Activated CD8-positive, alpha-beta memory T cell treated with anti-CD3 and anti-CD28 coated beads for 4 hours (primary cell): ENCODE results near the gene SMAD5.

Experiments used
- DNase-seq, 2 donors: peaks; one replicate each; pipeline ENCODE4 v3.0.0-alpha.2; 2020; ENCODE audit warnings: low read depth in 2 of 2

Gene SMAD5

DNA sequence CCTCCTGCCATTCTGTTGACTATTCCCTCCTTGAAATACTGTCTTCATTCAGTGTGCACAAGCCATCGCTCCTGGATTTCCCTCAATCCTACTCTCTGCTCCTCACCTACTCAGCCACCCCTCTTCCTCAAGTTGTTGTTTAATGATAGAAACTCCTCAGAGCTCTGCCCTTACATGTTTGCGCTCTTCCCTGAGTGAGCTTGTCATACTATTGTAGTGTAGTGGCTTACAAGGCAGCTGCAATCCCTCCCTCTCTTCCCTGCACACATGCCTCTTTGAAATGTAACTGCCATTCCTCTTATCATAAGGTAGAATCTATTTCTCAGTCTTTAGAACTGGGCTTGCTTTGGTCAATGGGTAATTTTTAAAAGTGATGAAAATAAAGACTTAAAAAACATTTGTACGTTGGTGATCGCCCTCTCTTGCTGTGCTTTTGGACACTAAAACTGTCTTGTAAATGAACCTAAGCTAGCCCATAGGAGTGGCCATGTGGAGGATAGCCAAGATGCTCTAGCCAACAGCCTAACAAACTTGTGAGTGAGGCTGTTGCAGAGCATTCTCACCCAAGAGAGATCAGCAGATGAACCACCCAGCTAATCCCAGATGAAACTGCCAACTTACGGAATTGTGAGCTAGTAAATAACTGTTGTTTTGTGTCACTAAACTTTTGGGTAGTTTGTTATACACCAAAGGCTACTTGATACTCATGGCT, 18.1 kb upstream of the SMAD5 start:
- no peak for DNase-seq

DNA sequence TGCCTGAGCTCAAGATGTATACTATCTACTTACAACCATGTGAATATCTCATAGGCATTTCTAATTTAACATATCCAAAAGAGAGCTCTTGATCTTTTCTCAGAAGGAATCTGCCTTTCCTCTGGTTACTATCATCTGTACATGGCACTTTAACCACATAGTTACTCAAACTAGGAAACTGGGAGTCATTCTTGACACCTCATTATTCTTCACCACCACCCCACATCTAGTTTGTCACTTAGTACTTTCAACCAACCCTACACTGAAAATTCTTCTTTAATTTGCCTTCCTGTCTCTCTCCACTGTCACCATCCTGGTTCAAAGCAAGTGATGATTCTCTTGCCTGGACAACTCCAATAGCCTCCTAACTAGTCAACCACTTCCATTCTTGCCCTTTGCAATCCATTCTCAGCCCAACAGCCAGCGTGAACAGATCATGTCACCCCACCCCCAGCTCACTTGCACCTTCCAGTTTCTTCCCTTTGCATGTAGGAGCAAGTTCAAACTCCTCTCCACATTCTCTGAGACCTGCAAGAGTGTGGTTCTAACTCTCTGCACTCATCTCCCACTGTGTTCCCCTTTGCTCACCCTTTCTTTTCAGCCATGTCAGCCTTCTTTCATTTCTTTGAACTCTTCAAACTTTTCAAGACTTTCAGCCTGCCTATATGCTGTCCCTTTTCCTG, 17.3 kb upstream of the SMAD5 start:
- no peak for DNase-seq

DNA sequence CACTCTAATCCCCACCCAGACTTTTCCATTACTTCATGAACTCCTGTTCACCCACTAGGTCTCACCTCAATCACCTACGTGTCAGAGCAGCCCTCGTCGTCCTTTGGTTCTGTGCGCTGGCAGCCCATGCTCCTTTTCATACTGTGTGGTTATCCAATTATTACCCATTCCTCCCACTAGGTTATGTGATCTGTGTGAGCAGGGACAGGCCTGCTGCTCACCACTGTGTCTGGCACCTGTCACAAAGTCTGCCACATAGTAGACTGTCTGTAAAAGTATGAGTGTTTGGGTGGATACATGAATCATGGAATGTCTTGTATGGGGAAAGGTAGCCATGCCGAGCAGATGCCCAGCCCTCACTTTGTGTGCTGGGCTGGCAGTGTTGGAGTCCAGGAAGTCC, 12.1 kb upstream of the SMAD5 start:
- DNase-seq: no peak

DNA sequence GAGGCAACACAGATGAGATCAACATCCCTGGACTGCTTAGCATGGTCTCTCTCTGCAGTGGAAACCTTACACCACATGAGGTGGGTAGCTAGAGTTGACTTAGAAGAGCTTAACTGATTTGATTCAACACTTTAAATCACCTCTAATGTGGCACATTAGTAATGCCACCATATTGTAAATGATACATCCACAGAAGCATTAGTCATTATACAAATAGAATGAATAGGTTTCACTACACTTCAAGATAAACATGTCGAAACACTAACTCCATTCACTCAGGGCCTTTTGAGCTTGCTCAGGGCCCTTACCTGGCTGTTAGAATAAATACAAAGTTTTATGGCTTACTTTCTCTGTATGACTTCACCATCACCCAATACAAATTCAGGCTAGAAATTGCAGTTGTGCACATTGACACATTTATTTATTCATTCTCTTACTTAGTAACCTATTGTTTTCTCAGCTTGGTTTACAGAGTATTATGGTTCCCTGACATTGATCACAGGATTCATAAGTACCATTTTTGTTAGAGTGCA, 9.3 kb upstream of the SMAD5 start:
- DNase-seq: no peak

DNA sequence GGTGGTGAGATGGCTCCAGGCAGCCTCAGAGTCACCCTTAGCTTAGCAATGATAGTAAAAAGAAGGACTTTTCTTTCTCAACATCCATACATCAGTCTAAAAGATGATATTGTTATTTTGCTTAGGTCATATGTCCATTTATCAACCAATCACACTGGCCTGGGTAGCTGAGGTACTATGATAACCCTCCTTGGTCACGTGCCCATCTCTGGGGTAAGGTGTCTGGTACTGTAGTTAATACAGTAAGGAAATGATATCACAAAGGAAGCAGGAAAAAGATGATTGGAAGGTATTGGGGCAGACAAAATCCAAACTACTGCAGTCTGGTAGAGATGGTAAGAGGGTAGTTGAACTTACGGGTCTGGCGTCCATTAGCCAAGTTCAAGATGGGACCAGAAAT, 5.1 kb upstream of the SMAD5 start:
- DNase-seq: no peak

DNA sequence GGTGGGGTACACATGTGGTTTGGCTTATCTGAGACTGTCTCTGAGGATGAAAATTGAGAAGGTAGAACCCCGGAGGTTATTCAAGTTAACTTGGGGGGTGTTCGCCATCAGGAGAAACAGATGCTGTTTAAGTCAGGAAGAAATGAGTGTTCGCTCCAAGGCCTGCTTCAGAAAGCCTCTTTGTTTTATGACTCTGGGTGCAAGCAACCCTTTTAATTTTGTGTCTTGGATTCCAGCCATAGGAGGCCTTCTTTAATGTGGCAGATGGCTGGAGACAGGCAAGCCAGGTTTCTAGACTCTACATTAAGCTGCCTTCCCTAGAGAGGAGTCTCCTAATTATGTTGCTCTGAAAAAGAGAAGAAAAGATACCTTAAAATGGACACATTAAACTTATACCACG, 4.2 kb upstream of the SMAD5 start:
- DNase-seq: no peak

DNA sequence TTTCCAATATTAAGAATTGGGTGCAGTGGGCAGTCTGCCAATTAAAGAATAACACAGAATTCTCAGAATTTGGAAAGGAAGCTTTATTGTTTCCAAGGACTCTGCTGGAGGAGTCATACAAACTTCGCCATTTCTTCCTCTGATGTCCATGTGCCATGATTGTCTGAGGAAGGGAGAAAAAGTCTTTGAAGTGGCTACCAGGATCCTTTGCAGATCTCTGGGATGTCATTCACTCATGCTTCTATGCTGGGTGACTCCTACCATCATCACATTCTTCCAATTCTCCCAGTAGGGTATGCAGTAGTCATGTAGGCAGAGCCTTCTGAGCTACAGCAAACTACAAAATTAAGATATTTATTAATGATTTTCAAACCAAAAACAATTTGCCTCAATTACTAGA, 3.2 kb upstream of the SMAD5 start:
- DNase-seq: no peak

DNA sequence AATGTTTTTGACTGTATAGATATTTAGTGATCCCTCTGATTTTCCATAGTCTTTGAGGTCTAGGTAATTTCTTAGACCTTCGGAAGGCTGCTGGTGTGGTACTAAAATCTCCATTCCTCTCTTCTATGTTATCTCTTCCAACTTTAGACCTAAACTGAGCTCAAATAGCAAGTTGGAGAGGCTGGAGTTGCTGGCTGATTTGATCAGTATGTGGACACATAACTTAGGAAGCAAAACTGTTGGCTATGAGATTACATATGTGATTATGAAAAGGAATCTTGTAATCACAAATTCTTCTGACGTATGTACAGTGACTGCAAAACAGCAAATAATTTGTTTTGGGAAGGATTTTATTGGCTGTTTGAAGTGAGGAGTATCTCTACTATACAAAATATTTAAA, 2.1 kb upstream of the SMAD5 start:
- no peak for DNase-seq

DNA sequence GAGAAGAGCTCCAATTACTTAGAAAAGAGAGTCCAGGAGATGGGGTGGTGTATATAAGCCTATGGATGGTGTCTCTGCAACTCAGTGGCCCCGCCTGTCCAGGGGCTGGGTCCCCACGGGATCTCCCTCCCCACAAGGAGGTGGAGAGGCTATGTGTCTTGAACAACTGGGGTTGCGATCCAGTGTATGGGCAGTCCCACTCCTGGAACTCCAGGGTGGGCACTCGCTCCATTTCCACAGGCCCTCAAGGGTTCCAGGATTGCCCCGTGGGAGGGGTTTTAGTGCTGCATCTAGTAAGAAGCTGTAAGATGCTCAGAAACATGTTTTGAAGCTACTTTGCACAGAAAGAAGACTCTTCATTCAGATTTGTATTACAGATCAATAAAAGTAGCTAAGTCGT, 558 bp upstream of the SMAD5 start:
- no peak for DNase-seq

DNA sequence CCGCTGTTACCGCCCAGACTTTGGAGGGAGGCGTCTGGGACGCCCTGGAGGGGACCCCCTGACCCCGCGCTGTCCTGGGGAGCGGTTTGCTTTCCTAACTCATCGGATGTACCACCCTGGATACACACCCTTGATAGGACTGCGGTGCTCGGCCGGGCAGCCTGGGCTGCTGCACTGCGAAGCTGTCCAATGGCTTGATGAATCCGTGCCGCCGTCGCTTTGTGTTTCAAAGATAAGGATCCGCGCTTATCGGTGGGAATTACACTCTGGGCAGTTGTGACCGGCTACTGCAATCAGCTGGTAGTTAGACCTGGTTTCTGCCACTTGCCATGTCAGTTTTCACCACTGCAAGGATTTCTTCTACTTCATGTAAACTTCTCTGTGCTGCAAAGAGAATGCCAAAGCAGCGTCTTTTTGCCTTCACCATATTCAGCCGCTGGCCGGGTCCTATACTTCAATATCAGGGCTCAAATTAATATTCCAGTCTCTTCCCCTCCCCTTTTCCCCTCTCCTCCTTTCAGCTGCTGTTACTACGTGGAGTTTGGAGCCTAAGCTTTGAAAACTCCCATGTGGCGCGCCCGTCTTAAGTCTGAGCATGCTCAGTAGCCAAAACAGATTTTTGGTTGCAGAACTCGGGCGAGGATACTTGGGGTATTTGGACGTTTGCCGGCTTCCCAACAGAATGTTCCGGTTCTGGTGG, 727 bp downstream of the SMAD5 start:
- DNase-seq: no peak

DNA sequence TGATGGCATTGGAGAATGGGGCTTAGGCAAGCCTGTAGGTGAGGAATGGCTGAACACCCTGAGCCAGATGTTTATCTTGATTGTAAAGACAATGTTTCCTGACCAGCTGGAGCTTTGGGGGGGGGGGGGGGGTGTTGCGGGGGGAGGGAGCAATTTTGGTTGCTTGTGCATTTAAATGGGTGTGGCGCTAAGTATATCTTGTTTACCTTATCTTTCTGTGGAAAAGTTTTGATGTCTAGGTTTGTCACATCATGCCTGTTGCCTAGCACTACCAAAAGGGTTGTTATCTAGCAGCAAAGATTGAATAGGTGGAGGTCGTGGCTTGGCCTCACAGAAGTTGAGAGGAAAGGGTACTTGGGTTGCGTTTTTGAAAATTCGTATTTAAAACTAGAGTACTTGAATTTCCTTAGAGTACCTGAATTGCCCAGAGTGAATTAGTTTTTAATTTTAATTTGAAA, 1.3 kb downstream of the SMAD5 start:
- DNase-seq: no peak

DNA sequence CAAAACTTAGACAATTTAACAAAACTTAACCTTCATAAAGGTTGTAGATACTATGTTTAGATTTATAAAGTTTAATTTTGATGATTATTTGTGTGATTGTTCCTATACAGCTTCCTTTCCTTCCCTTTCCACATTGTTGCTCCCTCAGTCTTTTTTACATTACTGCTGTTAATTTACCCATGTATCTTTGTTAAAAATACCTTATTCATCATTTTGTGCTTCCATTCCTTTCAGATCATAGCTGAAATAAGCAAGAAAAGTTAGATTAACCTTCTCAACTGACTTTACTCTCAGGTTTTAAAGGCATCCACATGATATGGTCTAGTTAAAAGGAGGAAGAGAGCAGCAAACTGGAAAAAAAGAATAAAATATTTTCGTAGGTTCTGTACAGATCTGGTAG, 2.0 kb downstream of the SMAD5 start:
- no peak for DNase-seq

DNA sequence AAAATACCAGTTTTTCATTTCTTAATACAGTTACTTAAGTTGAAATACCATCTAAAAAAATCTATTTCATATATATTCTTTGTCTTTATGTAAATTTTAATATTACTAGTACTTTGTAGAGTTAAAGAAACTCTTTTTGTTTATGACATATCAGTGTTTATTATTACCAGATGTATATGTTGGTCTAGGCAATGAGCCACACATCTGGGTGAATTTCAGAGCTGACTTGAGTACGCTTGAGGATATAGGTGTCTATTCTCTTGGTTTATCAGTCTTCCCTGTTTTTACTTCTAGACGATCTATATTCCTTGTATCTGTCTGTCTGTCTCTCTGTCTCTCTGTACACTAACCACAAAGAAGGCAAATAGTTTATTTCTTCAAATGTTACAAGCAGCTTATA, 2.9 kb downstream of the SMAD5 start:
- DNase-seq: no peak

DNA sequence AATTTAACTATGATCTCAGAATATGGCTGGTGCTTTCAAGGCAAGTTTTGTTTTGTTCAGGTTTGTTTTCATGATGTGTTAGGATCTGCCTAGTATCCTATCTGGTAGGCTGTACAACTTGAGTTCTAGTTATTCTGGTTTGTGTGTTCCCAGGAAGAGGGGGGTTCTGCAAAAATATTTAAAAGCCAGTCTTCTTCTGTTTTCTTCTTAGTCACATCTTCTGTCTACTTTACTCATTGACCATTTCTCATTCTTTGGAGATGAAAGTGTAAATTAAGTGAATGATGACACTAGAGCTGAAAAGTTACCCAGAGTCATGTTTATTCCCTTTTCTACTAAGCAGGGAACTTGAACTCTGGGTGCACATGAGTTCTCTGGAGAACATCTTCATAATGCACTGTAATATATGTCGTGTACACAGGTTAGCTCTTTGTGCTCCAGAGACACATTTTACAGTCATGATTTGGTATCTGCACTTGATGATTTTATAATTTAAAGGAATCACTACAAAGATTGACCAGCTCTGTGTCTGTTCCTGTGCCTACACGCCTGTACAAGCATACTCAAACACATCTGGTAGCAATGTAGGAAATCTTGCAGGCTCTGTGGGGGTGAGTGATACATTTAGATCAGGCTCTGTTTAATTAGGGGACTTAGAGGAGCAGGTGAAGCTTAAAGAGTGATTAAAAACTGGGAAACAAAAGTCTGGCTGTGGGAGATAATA, 5.0 kb downstream of the SMAD5 start:
- DNase-seq: no peak

DNA sequence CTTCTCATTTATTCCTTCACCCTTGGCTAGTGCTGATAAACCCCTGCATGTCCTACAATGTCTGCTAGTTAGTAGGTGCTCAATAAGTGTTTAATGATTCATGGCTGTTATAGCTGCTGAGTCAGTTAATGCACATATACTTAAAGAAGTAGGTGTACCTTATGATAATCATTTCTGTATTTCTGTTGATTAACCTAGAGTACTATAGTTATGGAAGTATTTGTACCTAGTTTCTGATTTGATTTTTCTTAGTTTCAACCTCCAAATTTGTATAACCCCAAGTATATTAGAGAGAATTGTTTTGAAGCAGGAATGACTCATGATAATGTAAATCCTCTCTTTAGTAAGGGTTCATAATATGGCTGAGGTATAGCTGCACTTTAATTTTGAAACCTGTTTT, 8.9 kb downstream of the SMAD5 start:
- DNase-seq: no peak

DNA sequence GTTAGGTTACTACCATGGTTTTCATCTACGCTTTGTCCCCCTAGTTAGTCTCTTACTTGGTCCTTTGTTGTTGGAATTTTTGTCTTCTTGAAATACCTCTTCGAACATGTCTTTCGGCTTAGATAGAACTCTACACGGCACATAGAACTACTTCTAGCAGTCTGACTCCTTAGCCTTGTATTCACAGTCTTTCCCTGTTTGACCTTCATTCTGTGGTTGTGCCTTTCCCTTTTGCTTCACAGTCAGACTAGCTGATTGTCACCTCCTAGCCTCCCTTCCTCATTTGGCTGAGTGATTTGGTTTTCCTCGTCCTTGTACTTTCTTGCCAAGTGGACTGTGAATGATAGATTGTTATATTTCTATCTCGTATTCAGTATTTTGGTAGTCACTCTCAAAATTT, 10.7 kb downstream of the SMAD5 start:
- no peak for DNase-seq

DNA sequence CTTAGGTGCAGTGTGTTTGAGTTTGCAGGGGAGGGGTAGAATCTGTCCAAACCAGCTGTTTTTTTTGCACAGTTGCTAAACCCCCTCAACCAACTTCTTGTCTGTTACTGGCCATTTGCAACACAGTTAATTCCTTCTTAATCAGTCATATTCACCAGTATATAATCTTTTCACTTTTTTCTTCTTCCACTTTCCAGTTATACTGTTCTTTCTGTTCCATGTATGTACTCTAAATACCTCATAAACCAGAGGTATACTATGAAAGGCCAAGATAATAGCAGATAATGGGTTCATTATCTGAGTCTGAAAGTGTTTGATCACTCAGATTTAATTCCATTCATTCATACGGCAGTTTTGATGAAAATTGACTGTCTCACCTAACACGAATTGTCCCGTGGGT, 11.1 kb downstream of the SMAD5 start:
- DNase-seq: no peak

DNA sequence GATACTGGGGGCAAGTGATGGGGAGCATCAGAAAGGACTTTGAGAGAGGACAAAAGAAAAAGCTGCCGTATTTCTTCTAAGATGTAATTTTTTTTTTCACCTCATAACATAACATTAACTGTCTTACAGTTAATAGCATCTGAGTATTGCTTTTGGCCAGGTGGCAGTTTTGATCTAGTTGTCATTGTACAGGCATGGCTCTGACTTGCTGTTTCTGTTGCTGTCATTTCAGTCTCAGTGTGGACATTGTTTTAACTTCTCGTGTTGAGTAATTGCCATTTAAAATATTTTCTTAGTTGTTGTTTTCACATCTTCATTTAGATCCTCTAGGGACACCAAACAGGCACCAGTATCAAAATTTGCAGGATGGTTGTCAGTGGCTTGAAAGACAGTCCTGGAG, 12.4 kb downstream of the SMAD5 start:
- no peak for DNase-seq

DNA sequence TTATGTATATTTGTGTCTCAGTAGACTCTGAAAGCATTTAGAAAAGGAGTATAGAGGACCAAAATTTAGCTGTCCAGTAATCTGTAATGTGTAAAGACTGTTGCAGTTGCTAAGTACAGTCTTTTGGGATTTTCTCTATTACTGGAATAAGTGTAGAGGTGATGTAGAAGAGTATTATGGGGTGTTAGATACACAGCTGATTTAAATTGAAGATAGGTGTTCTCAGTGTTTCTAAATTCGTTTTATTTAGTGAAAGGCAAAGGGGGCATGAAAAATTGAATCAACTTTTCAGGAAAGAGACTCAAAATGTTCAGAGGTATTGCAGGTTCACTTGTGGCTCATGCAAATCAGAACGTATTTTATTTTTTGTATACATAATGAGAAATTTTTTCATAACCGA, 13.6 kb downstream of the SMAD5 start:
- DNase-seq: no peak

DNA sequence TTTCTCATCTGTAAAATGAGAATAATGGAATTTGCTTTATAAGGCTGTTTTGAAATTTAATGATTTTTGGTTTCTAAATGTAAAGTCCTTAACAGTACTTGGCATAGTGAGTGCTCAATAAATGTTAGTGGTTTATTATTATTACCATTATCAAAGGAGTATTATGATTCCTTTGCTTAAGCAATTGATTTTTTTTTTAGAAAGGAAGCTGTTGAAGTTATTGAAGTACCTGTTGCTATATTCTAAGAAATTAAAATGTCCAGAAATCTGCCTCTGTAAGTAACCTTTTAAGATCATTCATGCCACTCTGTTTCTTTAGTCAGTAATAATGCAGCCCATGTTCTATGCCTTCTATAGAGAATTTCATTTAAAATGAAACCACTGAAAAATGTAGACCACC, 15.0 kb downstream of the SMAD5 start:
- DNase-seq: no peak

DNA sequence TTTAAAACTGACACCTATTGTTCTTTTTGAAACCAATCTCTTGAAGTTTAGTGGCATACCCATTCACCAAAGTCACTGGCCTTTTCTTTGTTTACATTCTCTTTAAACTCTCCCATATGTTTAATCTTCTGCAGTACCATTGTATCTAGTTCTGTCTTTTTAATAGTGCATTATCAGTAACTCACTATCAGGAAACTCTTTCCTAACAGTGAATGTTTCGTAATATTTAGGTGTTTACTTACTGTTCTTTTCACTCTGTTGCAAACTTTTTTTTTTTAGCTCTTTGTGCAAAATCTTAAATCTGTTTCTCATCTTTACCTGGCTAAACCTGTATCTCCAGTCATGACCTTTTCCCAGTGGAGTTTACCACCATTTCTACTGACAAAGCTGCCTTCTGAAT, 17.2 kb downstream of the SMAD5 start:
- no peak for DNase-seq

DNA sequence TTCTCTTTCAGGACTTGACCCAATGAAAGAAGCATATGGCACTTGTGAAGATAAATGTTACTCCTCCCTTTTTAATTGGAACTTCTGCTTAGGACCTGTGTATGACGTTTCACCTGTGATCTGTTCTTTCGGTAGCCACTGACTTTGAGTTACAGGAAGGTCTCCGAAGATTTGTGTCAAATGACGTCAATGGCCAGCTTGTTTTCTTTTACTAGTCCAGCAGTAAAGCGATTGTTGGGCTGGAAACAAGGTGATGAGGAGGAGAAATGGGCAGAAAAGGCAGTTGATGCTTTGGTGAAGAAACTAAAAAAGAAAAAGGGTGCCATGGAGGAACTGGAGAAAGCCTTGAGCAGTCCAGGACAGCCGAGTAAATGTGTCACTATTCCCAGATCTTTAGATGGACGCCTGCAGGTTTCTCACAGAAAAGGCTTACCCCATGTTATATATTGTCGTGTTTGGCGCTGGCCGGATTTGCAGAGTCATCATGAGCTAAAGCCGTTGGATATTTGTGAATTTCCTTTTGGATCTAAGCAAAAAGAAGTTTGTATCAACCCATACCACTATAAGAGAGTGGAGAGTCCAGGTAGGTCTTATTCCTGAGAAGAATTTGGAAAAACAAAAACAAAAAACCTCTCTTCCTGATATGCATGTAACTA, 21.1 kb downstream of the SMAD5 start:
- DNase-seq: no peak
